Mesendoderm (in vitro differentiated cells): ENCODE results near the gene CD3D.

Source experiments
- DNase-seq: peaks from one replicate; pipeline ENCODE4 v3.0.0; 2013
- H2AK5ac ChIP-seq: 2 replicates; pipeline ENCODE4 v1.6.1; 2013; ENCODE audit warnings: low read length, inconsistent platforms
- H2BK120ac ChIP-seq: 2 replicates; pipeline ENCODE4 v1.6.1; 2013; ENCODE audit warnings: low read depth, mild to moderate bottlenecking, low read length, moderate library complexity, mixed read lengths
- H2BK15ac ChIP-seq: replicated peaks from 2 replicates; pipeline ENCODE4 v1.6.1; 2013; ENCODE audit warnings: low read depth, mild to moderate bottlenecking, moderate library complexity
- H2BK5ac ChIP-seq: 2 replicates; pipeline ENCODE4 v1.6.1; 2013; ENCODE audit warnings: low read length, inconsistent platforms
- H3K18ac ChIP-seq: 2 replicates; pipeline ENCODE4 v1.6.1; 2013; ENCODE audit warnings: mild to moderate bottlenecking, low read length, mixed read lengths
- H3K23ac ChIP-seq: one replicate; pipeline ENCODE4 v1.6.1; 2013; ENCODE audit warnings: low read length
- H3K27ac ChIP-seq: 2 replicates; pipeline ENCODE4 v1.5.1; 2013; ENCODE audit warnings: low read depth, mild to moderate bottlenecking, inconsistent platforms, low read length, moderate library complexity
- H3K27me3 ChIP-seq: 2 replicates; pipeline ENCODE4 v1.6.1; 2013; ENCODE audit warnings: low read length, control low read depth, mild to moderate bottlenecking, inconsistent platforms; ENCODE audit not compliant: insufficient read depth, poor library complexity
- H3K36me3 ChIP-seq: 2 replicates; pipeline ENCODE4 v1.6.1; 2013; ENCODE audit warnings: low read length, inconsistent platforms; ENCODE audit not compliant: control insufficient read depth, insufficient read depth
- H3K4ac ChIP-seq: one replicate; pipeline ENCODE4 v1.6.1; 2013; ENCODE audit warnings: low read depth, mild to moderate bottlenecking, low read length, moderate library complexity
- H3K4me1 ChIP-seq: 2 replicates; pipeline ENCODE4 v1.6.1; 2013; ENCODE audit warnings: low read depth, low read length, inconsistent platforms; ENCODE audit not compliant: control insufficient read depth
- H3K4me2 ChIP-seq: 2 replicates; pipeline ENCODE4 v1.6.1; 2013; ENCODE audit warnings: low read length
- H3K4me3 ChIP-seq: 2 replicates; pipeline ENCODE4 v1.5.1; 2013; ENCODE audit warnings: mild to moderate bottlenecking, low read length
- H3K56ac ChIP-seq: one replicate; pipeline ENCODE4 v1.6.1; 2013; ENCODE audit warnings: low read length
- H3K79me1 ChIP-seq: 2 replicates; pipeline ENCODE4 v1.6.1; 2013; ENCODE audit warnings: low read length, inconsistent platforms
- H3K79me2 ChIP-seq: 2 replicates; pipeline ENCODE4 v1.6.1; 2013; ENCODE audit warnings: mild to moderate bottlenecking, low read length; ENCODE audit not compliant: control insufficient read depth, insufficient read depth
- H3K9ac ChIP-seq: 2 replicates; pipeline ENCODE4 v1.6.1; 2013; ENCODE audit warnings: low read length, inconsistent platforms
- H4K5ac ChIP-seq: one replicate; pipeline ENCODE4 v1.6.1; 2013; ENCODE audit warnings: low read length
- H4K8ac ChIP-seq: one replicate; pipeline ENCODE4 v1.6.1; 2013; ENCODE audit warnings: low read depth, mild to moderate bottlenecking, control low read depth, low read length, moderate library complexity
- WGBS: extraction: QIAGEN DNeasy Blood & Tissue Kit; methylation state at CpG from one replicate; pipeline ENCODE4 v1.1.7; 2013; ENCODE audit warnings: low lambda C conversion rate, missing lambda C conversion rate; ENCODE audit not compliant: insufficient coverage; ENCODE audit errors: extremely low coverage; 5-methylcytosine and 5-hydroxymethylcytosine counted together

Gene CD3D

GRCh38 chr11:118374729-118375128, 32.2 kb upstream of the CD3D start:
- no peak overlapping the region for H2AK5ac ChIP-seq
- peaks cover 10% of the 10 kb centered on the region for H3K36me3 ChIP-seq
- no peak overlapping the region for H3K4me2 ChIP-seq
- DNase-seq: no peak
- no peak overlapping the region for H3K4ac ChIP-seq
- H2BK5ac ChIP-seq: no peak overlapping the region
- H4K5ac ChIP-seq: no peak overlapping the region
- no peaks in the 10 kb centered on the region for H3K79me1 ChIP-seq
- no peak overlapping the region for H3K18ac ChIP-seq
- no peak overlapping the region for H3K27ac ChIP-seq
- no peak overlapping the region for H2BK15ac ChIP-seq
- H3K27me3 ChIP-seq: no peaks in the 10 kb centered on the region
- H3K79me2 ChIP-seq: no peaks in the 10 kb centered on the region
- H3K4me1 ChIP-seq: no peaks in the 10 kb centered on the region
- no peak overlapping the region for H2BK120ac ChIP-seq
- H3K9ac ChIP-seq: no peak overlapping the region
- no peak overlapping the region for H3K23ac ChIP-seq
- H3K4me3 ChIP-seq: no peak overlapping the region
- H3K56ac ChIP-seq: no peak overlapping the region
- H4K8ac ChIP-seq: no peak overlapping the region
- no CpG with 5 or more reads among the region's 3 CpGs for WGBS

GRCh38 chr11:118373871-118374270, 31.4 kb upstream of the CD3D start:
- H3K4me1 ChIP-seq: no peaks in the 10 kb centered on the region
- no peak overlapping the region for H3K4me2 ChIP-seq
- H3K18ac ChIP-seq: no peak overlapping the region
- no peaks in the 10 kb centered on the region for H3K79me1 ChIP-seq
- H3K4ac ChIP-seq: no peak overlapping the region
- no peak overlapping the region for H2BK120ac ChIP-seq
- no peak overlapping the region for H2BK5ac ChIP-seq
- H4K5ac ChIP-seq: no peak overlapping the region
- no peak overlapping the region for H2BK15ac ChIP-seq
- no peaks in the 10 kb centered on the region for H3K79me2 ChIP-seq
- H3K27ac ChIP-seq: no peak overlapping the region
- H4K8ac ChIP-seq: no peak overlapping the region
- no peaks in the 10 kb centered on the region for H3K27me3 ChIP-seq
- no peak overlapping the region for H3K56ac ChIP-seq
- H2AK5ac ChIP-seq: no peak overlapping the region
- no peak overlapping the region for H3K23ac ChIP-seq
- no peak overlapping the region for H3K9ac ChIP-seq
- no CpG with 5 or more reads among the region's 5 CpGs for WGBS
- no peak overlapping the region for H3K4me3 ChIP-seq
- H3K36me3 ChIP-seq: peaks cover 10% of the 10 kb centered on the region
- no peak for DNase-seq

GRCh38 chr11:118373263-118373662, 30.8 kb upstream of the CD3D start:
- no peaks in the 10 kb centered on the region for H3K79me1 ChIP-seq
- no peak overlapping the region for H3K4me2 ChIP-seq
- no peak overlapping the region for H4K5ac ChIP-seq
- H2BK15ac ChIP-seq: no peak overlapping the region
- H3K18ac ChIP-seq: no peak overlapping the region
- no peak overlapping the region for H3K23ac ChIP-seq
- H3K4me3 ChIP-seq: no peak overlapping the region
- no peaks in the 10 kb centered on the region for H3K4me1 ChIP-seq
- no CpG with 5 or more reads among the region's 2 CpGs for WGBS
- H3K27ac ChIP-seq: no peak overlapping the region
- H3K27me3 ChIP-seq: no peaks in the 10 kb centered on the region
- H3K79me2 ChIP-seq: no peaks in the 10 kb centered on the region
- no peak for DNase-seq
- no peak overlapping the region for H3K9ac ChIP-seq
- H2BK5ac ChIP-seq: no peak overlapping the region
- no peak overlapping the region for H4K8ac ChIP-seq
- H3K4ac ChIP-seq: no peak overlapping the region
- no peak overlapping the region for H2AK5ac ChIP-seq
- no peak overlapping the region for H3K56ac ChIP-seq
- no peak overlapping the region for H2BK120ac ChIP-seq
- peaks cover 11% of the 10 kb centered on the region for H3K36me3 ChIP-seq

GRCh38 chr11:118370774-118371173, 28.3 kb upstream of the CD3D start:
- no peak overlapping the region for H3K18ac ChIP-seq
- WGBS: no CpG with 5 or more reads among the region's 4 CpGs
- no peaks in the 10 kb centered on the region for H3K79me2 ChIP-seq
- H3K9ac ChIP-seq: no peak overlapping the region
- H3K79me1 ChIP-seq: no peaks in the 10 kb centered on the region
- H3K27ac ChIP-seq: no peak overlapping the region
- no peak for DNase-seq
- H4K8ac ChIP-seq: no peak overlapping the region
- H3K4me1 ChIP-seq: no peaks in the 10 kb centered on the region
- no peak overlapping the region for H3K23ac ChIP-seq
- H3K4ac ChIP-seq: no peak overlapping the region
- no peaks in the 10 kb centered on the region for H3K27me3 ChIP-seq
- H3K4me3 ChIP-seq: no peak overlapping the region
- H2BK5ac ChIP-seq: no peak overlapping the region
- no peak overlapping the region for H2AK5ac ChIP-seq
- H2BK15ac ChIP-seq: no peak overlapping the region
- H3K36me3 ChIP-seq: peaks cover 14% of the 10 kb centered on the region
- no peak overlapping the region for H4K5ac ChIP-seq
- H3K4me2 ChIP-seq: no peak overlapping the region
- H3K56ac ChIP-seq: no peak overlapping the region
- H2BK120ac ChIP-seq: no peak overlapping the region

- no peak overlapping the region for H4K5ac ChIP-seq
- H4K8ac ChIP-seq: no peak overlapping the region
- no peak for DNase-seq
- no peak overlapping the region for H3K4me2 ChIP-seq
- peaks cover 2% of the 10 kb centered on the region for H3K79me1 ChIP-seq
- H2BK15ac ChIP-seq: no peak overlapping the region
- H3K79me2 ChIP-seq: peaks cover 2% of the 10 kb centered on the region
- H3K9ac ChIP-seq: no peak overlapping the region
- no peak overlapping the region for H3K23ac ChIP-seq
- no peak overlapping the region for H3K18ac ChIP-seq
- H3K27me3 ChIP-seq: no peaks in the 10 kb centered on the region
- H3K4ac ChIP-seq: no peak overlapping the region
- no peak overlapping the region for H2AK5ac ChIP-seq
- no peak overlapping the region for H2BK120ac ChIP-seq
- no peak overlapping the region for H3K56ac ChIP-seq
- WGBS: no CpG with 5 or more reads among the region's 1 CpG
- no peaks in the 10 kb centered on the region for H3K4me1 ChIP-seq
- H3K27ac ChIP-seq: no peak overlapping the region
- no peak overlapping the region for H2BK5ac ChIP-seq
- peaks cover 7% of the 10 kb centered on the region for H3K36me3 ChIP-seq
- no peak overlapping the region for H3K4me3 ChIP-seq
Observed at GRCh38 chr11:118366287-118366686, 23.8 kb upstream of the CD3D start.

- H2AK5ac ChIP-seq: no peak overlapping the region
- no peak overlapping the region for H3K4ac ChIP-seq
- no peak overlapping the region for H3K18ac ChIP-seq
- H3K56ac ChIP-seq: no peak overlapping the region
- H3K4me2 ChIP-seq: no peak overlapping the region
- H4K5ac ChIP-seq: no peak overlapping the region
- H2BK15ac ChIP-seq: no peak overlapping the region
- H3K79me2 ChIP-seq: peaks cover 4% of the 10 kb centered on the region
- no CpG with 5 or more reads among the region's 3 CpGs for WGBS
- no peak overlapping the region for H3K23ac ChIP-seq
- H2BK120ac ChIP-seq: no peak overlapping the region
- no peak for DNase-seq
- peaks cover 2% of the 10 kb centered on the region for H3K4me1 ChIP-seq
- no peak overlapping the region for H4K8ac ChIP-seq
- no peak overlapping the region for H2BK5ac ChIP-seq
- no peak overlapping the region for H3K9ac ChIP-seq
- H3K27me3 ChIP-seq: no peaks in the 10 kb centered on the region
- H3K27ac ChIP-seq: no peak overlapping the region
- peaks cover 7% of the 10 kb centered on the region for H3K36me3 ChIP-seq
- peaks cover 4% of the 10 kb centered on the region for H3K79me1 ChIP-seq
- H3K4me3 ChIP-seq: no peak overlapping the region
Observed at GRCh38 chr11:118364956-118365615, 22.6 kb upstream of the CD3D start.
